Measurements from ENCODE around the gene ERCC6L.
"Not testable (repeated sequence)": the region's sequence is repeated elsewhere in the genome, so short reads cannot be mapped to it uniquely, and the experiment has no call there.

Gene ERCC6L

GRCh38 chrX:72245461-72246089 is 6.7 kb upstream of the ERCC6L start:
- peak; percentile 21 to 43 for DNase-seq

- DNase-seq: no peak
Measured at GRCh38 chrX:72243472-72243871, 4.6 kb upstream of the ERCC6L start.

- DNase-seq: no peak
Measured at GRCh38 chrX:72240976-72241375, 2.1 kb upstream of the ERCC6L start.

GRCh38 chrX:72238183-72238582 is 644 bp downstream of the ERCC6L start:
- no peak for DNase-seq

GRCh38 chrX:72236841-72237240 is 2.0 kb downstream of the ERCC6L start:
- DNase-seq: no peak

GRCh38 chrX:72230290-72230689 is 8.5 kb downstream of the ERCC6L start:
- DNase-seq: no peak

GRCh38 chrX:72220375-72220774 is 18.5 kb downstream of the ERCC6L start:
- DNase-seq: not testable (repeated sequence)

GRCh38 chrX:72216973-72217372 is 21.9 kb downstream of the ERCC6L start:
- no peak for DNase-seq

- no peak for DNase-seq
Measured at GRCh38 chrX:72208126-72208800, 30.6 kb downstream of the ERCC6L start.

- DNase-seq: no peak
Measured at GRCh38 chrX:72207366-72207765, 31.5 kb downstream of the ERCC6L start.

- DNase-seq: no peak
Measured at GRCh38 chrX:72205706-72206105, 33.1 kb downstream of the ERCC6L start.

- no peak for DNase-seq
Measured at GRCh38 chrX:72203421-72203820, 35.4 kb downstream of the ERCC6L start.

- DNase-seq: no peak
Measured at GRCh38 chrX:72202792-72203401, 35.9 kb downstream of the ERCC6L start.

- no peak for DNase-seq
Measured at GRCh38 chrX:72201836-72202536, 36.8 kb downstream of the ERCC6L start.

- DNase-seq: no peak
Measured at GRCh38 chrX:72182924-72183323, 55.9 kb downstream of the ERCC6L start.

GRCh38 chrX:72181178-72182125 is 57.4 kb downstream of the ERCC6L start, which contains the start of gene PIN4:
Gene PIN4 (plus strand): TSS chrX:72181757. CDS start chrX:72181786, 29 bp downstream.
- DNase-seq: peak; percentile 87 to 90

GRCh38 chrX:72180539-72180938 is 58.3 kb downstream of the ERCC6L start:
- no peak for DNase-seq

GRCh38 chrX:72176981-72177380 is 61.8 kb downstream of the ERCC6L start:
- no peak for DNase-seq

GRCh38 chrX:72176289-72176688 is 62.5 kb downstream of the ERCC6L start:
- DNase-seq: not testable (repeated sequence)

GRCh38 chrX:72169008-72169728 is 69.7 kb downstream of the ERCC6L start:
- DNase-seq: no peak

GRCh38 chrX:72165551-72165950 is 73.3 kb downstream of the ERCC6L start:
- DNase-seq: no peak

GRCh38 chrX:72159769-72160168 is 79.1 kb downstream of the ERCC6L start:
- no peak for DNase-seq
